Measurements from ENCODE around the gene GPR149.

Gene GPR149

GRCh38 chr3:154338008-154338407, 92.0 kb downstream of the GPR149 start:
- H3K4me3 ChIP-seq (ENCODE audit: low read depth in 1 of 2, low read length in 2 of 2) = no peak overlapping the region
- no peaks in the 10 kb centered on the region for H3K27me3 ChIP-seq (ENCODE audit: low read depth, low read length)
- no peaks in the 10 kb centered on the region for H3K36me3 ChIP-seq (ENCODE audit: control insufficient read depth in 1 of 2, insufficient read depth in 2 of 2, low read length in 2 of 2)
- no peak overlapping the region for H3K27ac ChIP-seq (ENCODE audit: low read length)
- no peaks in the 10 kb centered on the region for H3K9me3 ChIP-seq (ENCODE audit: control insufficient read depth in 1 of 2, low read length in 2 of 2)
- no peaks in the 10 kb centered on the region for H3K4me1 ChIP-seq (ENCODE audit: control insufficient read depth in 1 of 2, insufficient read depth in 2 of 2, low read length in 2 of 2)

- Histone ChIP-seq H3K27ac (ENCODE audit: low read length) (no peak overlapping the region), H3K27me3 (ENCODE audit: low read depth, low read length) (no peaks in the 10 kb centered on the region), H3K9me3 (ENCODE audit: control insufficient read depth in 1 of 2, low read length in 2 of 2) (no peaks in the 10 kb centered on the region)
Observed at GRCh38 chr3:154334973-154335420, 95.0 kb downstream of the GPR149 start.

GRCh38 chr3:154327871-154328270, 102.1 kb downstream of the GPR149 start:
- Histone ChIP-seq H3K36me3 (ENCODE audit: control insufficient read depth in 1 of 2, insufficient read depth in 2 of 2, low read length in 2 of 2) (no peaks in the 10 kb centered on the region), H3K4me1 (ENCODE audit: control insufficient read depth in 1 of 2, insufficient read depth in 2 of 2, low read length in 2 of 2) (peaks cover 0 to 2% of the 10 kb centered on the region in 2 donors), H3K27ac (ENCODE audit: low read length) (no peak overlapping the region), H3K27me3 (ENCODE audit: low read depth, low read length) (no peaks in the 10 kb centered on the region), H3K4me3 (ENCODE audit: low read depth in 1 of 2, low read length in 2 of 2) (no peak overlapping the region), H3K9me3 (ENCODE audit: control insufficient read depth in 1 of 2, low read length in 2 of 2) (no peaks in the 10 kb centered on the region)

More at GRCh38 chr3:154334973-154335420, 95.0 kb downstream of the GPR149 start:
- Histone ChIP-seq H3K36me3 (ENCODE audit: control insufficient read depth in 1 of 2, insufficient read depth in 2 of 2, low read length in 2 of 2) (no peaks in the 10 kb centered on the region), H3K4me1 (ENCODE audit: control insufficient read depth in 1 of 2, insufficient read depth in 2 of 2, low read length in 2 of 2) (no peaks in the 10 kb centered on the region), H3K4me3 (ENCODE audit: low read depth in 1 of 2, low read length in 2 of 2) (no peak overlapping the region)

- Histone ChIP-seq H3K27me3 (ENCODE audit: low read depth, low read length) (no peaks in the 10 kb centered on the region), H3K9me3 (ENCODE audit: control insufficient read depth in 1 of 2, low read length in 2 of 2) (no peaks in the 10 kb centered on the region), H3K4me3 (ENCODE audit: low read depth in 1 of 2, low read length in 2 of 2) (peak overlapping the region; percentile 71 to 88), H3K36me3 (ENCODE audit: control insufficient read depth in 1 of 2, insufficient read depth in 2 of 2, low read length in 2 of 2) (no peaks in the 10 kb centered on the region), H3K27ac (ENCODE audit: low read length) (peak overlapping the region; percentile 93), H3K4me1 (ENCODE audit: control insufficient read depth in 1 of 2, insufficient read depth in 2 of 2, low read length in 2 of 2) (peaks cover 6 to 14% of the 10 kb centered on the region in 2 donors)
Observed at GRCh38 chr3:154324919-154325318, 105.1 kb downstream of the GPR149 start.

GRCh38 chr3:154323891-154324738, 105.9 kb downstream of the GPR149 start, which contains the start of gene DHX36:
Gene DHX36, minus strand, starts transcription at chr3:154324487. Its CDS starts 71 bp downstream, at chr3:154324416.
- H3K4me1 ChIP-seq (ENCODE audit: control insufficient read depth in 1 of 2, insufficient read depth in 2 of 2, low read length in 2 of 2) = peaks cover 6 to 20% of the 10 kb centered on the region in 2 donors
- no peaks in the 10 kb centered on the region for H3K36me3 ChIP-seq (ENCODE audit: control insufficient read depth in 1 of 2, insufficient read depth in 2 of 2, low read length in 2 of 2)
- no peaks in the 10 kb centered on the region for H3K27me3 ChIP-seq (ENCODE audit: low read depth, low read length)
- H3K4me3 ChIP-seq (ENCODE audit: low read depth in 1 of 2, low read length in 2 of 2) = peak within 1 kb of the TSS; percentile 71 to 88
- no peaks in the 10 kb centered on the region for H3K9me3 ChIP-seq (ENCODE audit: control insufficient read depth in 1 of 2, low read length in 2 of 2)
- H3K27ac ChIP-seq (ENCODE audit: low read length) = peak within 1 kb of the TSS; percentile 93

- Histone ChIP-seq H3K9me3 (ENCODE audit: control insufficient read depth in 1 of 2, low read length in 2 of 2) (no peaks in the 10 kb centered on the region), H3K4me1 (ENCODE audit: control insufficient read depth in 1 of 2, insufficient read depth in 2 of 2, low read length in 2 of 2) (peaks cover 0 to 24% of the 10 kb centered on the region in 2 donors), H3K27ac (ENCODE audit: low read length) (no peak overlapping the region), H3K4me3 (ENCODE audit: low read depth in 1 of 2, low read length in 2 of 2) (no peak overlapping the region), H3K36me3 (ENCODE audit: control insufficient read depth in 1 of 2, insufficient read depth in 2 of 2, low read length in 2 of 2) (peaks cover 8 to 21% of the 10 kb centered on the region in 2 donors), H3K27me3 (ENCODE audit: low read depth, low read length) (no peaks in the 10 kb centered on the region)
Observed at GRCh38 chr3:154316974-154317767, 112.8 kb downstream of the GPR149 start.

GRCh38 chr3:154314152-154314551, 115.8 kb downstream of the GPR149 start:
- peaks cover 0 to 13% of the 10 kb centered on the region in 2 donors for H3K4me1 ChIP-seq (ENCODE audit: control insufficient read depth in 1 of 2, insufficient read depth in 2 of 2, low read length in 2 of 2)
- no peaks in the 10 kb centered on the region for H3K9me3 ChIP-seq (ENCODE audit: control insufficient read depth in 1 of 2, low read length in 2 of 2)
- no peak overlapping the region for H3K27ac ChIP-seq (ENCODE audit: low read length)
- H3K4me3 ChIP-seq (ENCODE audit: low read depth in 1 of 2, low read length in 2 of 2) = no peak overlapping the region
- peaks cover 8 to 21% of the 10 kb centered on the region in 2 donors for H3K36me3 ChIP-seq (ENCODE audit: control insufficient read depth in 1 of 2, insufficient read depth in 2 of 2, low read length in 2 of 2)
- H3K27me3 ChIP-seq (ENCODE audit: low read depth, low read length) = no peaks in the 10 kb centered on the region

- Histone ChIP-seq H3K4me1 (ENCODE audit: control insufficient read depth in 1 of 2, insufficient read depth in 2 of 2, low read length in 2 of 2) (peaks cover 0 to 4% of the 10 kb centered on the region in 2 donors), H3K9me3 (ENCODE audit: control insufficient read depth in 1 of 2, low read length in 2 of 2) (no peaks in the 10 kb centered on the region), H3K27me3 (ENCODE audit: low read depth, low read length) (no peaks in the 10 kb centered on the region), H3K27ac (ENCODE audit: low read length) (no peak overlapping the region), H3K4me3 (ENCODE audit: low read depth in 1 of 2, low read length in 2 of 2) (no peak overlapping the region), H3K36me3 (ENCODE audit: control insufficient read depth in 1 of 2, insufficient read depth in 2 of 2, low read length in 2 of 2) (peaks cover 19 to 29% of the 10 kb centered on the region in 2 donors)
Observed at GRCh38 chr3:154310840-154311239, 119.2 kb downstream of the GPR149 start.

GRCh38 chr3:154307363-154307762, 122.6 kb downstream of the GPR149 start:
- H3K4me3 ChIP-seq (ENCODE audit: low read depth in 1 of 2, low read length in 2 of 2) = no peak overlapping the region
- H3K9me3 ChIP-seq (ENCODE audit: control insufficient read depth in 1 of 2, low read length in 2 of 2) = no peaks in the 10 kb centered on the region
- H3K27ac ChIP-seq (ENCODE audit: low read length) = no peak overlapping the region
- H3K36me3 ChIP-seq (ENCODE audit: control insufficient read depth in 1 of 2, insufficient read depth in 2 of 2, low read length in 2 of 2) = peaks cover 36 to 39% of the 10 kb centered on the region in 2 donors
- no peaks in the 10 kb centered on the region for H3K27me3 ChIP-seq (ENCODE audit: low read depth, low read length)
- H3K4me1 ChIP-seq (ENCODE audit: control insufficient read depth in 1 of 2, insufficient read depth in 2 of 2, low read length in 2 of 2) = peaks cover 0 to 4% of the 10 kb centered on the region in 2 donors

- Histone ChIP-seq H3K9me3 (ENCODE audit: control insufficient read depth in 1 of 2, low read length in 2 of 2) (no peaks in the 10 kb centered on the region), H3K36me3 (ENCODE audit: control insufficient read depth in 1 of 2, insufficient read depth in 2 of 2, low read length in 2 of 2) (peaks cover 48 to 56% of the 10 kb centered on the region in 2 donors), H3K27me3 (ENCODE audit: low read depth, low read length) (no peaks in the 10 kb centered on the region), H3K4me1 (ENCODE audit: control insufficient read depth in 1 of 2, insufficient read depth in 2 of 2, low read length in 2 of 2) (peaks cover 0 to 4% of the 10 kb centered on the region in 2 donors), H3K27ac (ENCODE audit: low read length) (no peak overlapping the region), H3K4me3 (ENCODE audit: low read depth in 1 of 2, low read length in 2 of 2) (no peak overlapping the region)
Observed at GRCh38 chr3:154304936-154305335, 125.1 kb downstream of the GPR149 start.

- peaks cover 48 to 56% of the 10 kb centered on the region in 2 donors for H3K36me3 ChIP-seq (ENCODE audit: control insufficient read depth in 1 of 2, insufficient read depth in 2 of 2, low read length in 2 of 2)
- no peaks in the 10 kb centered on the region for H3K27me3 ChIP-seq (ENCODE audit: low read depth, low read length)
- peaks cover 0 to 4% of the 10 kb centered on the region in 2 donors for H3K4me1 ChIP-seq (ENCODE audit: control insufficient read depth in 1 of 2, insufficient read depth in 2 of 2, low read length in 2 of 2)
- H3K9me3 ChIP-seq (ENCODE audit: control insufficient read depth in 1 of 2, low read length in 2 of 2) = no peaks in the 10 kb centered on the region
- no peak overlapping the region for H3K27ac ChIP-seq (ENCODE audit: low read length)
- H3K4me3 ChIP-seq (ENCODE audit: low read depth in 1 of 2, low read length in 2 of 2) = no peak overlapping the region
Observed at GRCh38 chr3:154304116-154304786, 125.7 kb downstream of the GPR149 start.
